Activated B cell treated with CpG ODN at 0.5 μM for 24 hours (primary cell): ENCODE results near the gene MTX1. TPM values are rescaled to one million over a fixed set of nuclear protein-coding genes. Genes with fewer than 3 reads are reported as not detected.

Experiments
- ATAC-seq: fragments of 200-7000 bp; cut with Tn5 transposase; one replicate; pipeline ENCODE4 v1.10.0; 2021; ENCODE audit warnings: low read depth, mild to moderate bottlenecking, moderate library complexity
- CTCF ChIA-PET: fragments of 350-600 bp; sonication (Branson Sonifier 250); formaldehyde crosslinking; loops from one replicate; lab custom pipeline; 2021; ENCODE audit warnings: antibody characterized with exemption; lab: Charles Lee
- POLR2A ChIA-PET: fragments of 350-600 bp; sonication (Branson Sonifier 250); formaldehyde crosslinking; loops from one replicate; lab custom pipeline; 2021; ENCODE audit warnings: antibody characterized with exemption; lab: Charles Lee
- DNase-seq: peaks from one replicate; pipeline ENCODE4 v3.0.0; 2022
- H3K27ac Mint-ChIP-seq: one replicate; pipeline ENCODE4 v1.8.0; 2020; ENCODE audit warnings: mixed read lengths
- H3K27me3 Mint-ChIP-seq: one replicate; pipeline ENCODE4 v1.8.0; 2021; ENCODE audit warnings: mixed read lengths
- H3K36me3 Mint-ChIP-seq: one replicate; pipeline ENCODE4 v1.8.0; 2021; ENCODE audit warnings: low read depth, mixed read lengths
- H3K4me1 Mint-ChIP-seq: one replicate; pipeline ENCODE4 v1.8.0; 2021; ENCODE audit warnings: mixed read lengths
- H3K4me3 Mint-ChIP-seq: one replicate; pipeline ENCODE4 v1.8.0; 2020; ENCODE audit warnings: mild to moderate bottlenecking, mixed read lengths
- H3K9me3 Mint-ChIP-seq: one replicate; pipeline ENCODE4 v1.8.0; 2020; ENCODE audit warnings: mixed read lengths
- intact Hi-C: fragments of 100-400 bp; cut with micrococcal nuclease; formaldehyde crosslinking; loops from one replicate; pipeline ENCODE4 v1.15.1; 2024
- total RNA-seq: library from RNA; stranded (reverse); gene quantifications from 2 replicates; pipeline ENCODE4 v1.2.3, GENCODE V29; 2022
- TF ChIP-seq, protein P1 (sequence below): fragments of 200-600 bp; IDR thresholded peaks from one replicate; pipeline ENCODE4 v1.8.0; 2022; ENCODE audit warnings: antibody characterized with exemption, mild to moderate bottlenecking

MTX1 gene
- total RNA-seq, 1 donor from 2014 or later: 36.7 TPM

DNA sequence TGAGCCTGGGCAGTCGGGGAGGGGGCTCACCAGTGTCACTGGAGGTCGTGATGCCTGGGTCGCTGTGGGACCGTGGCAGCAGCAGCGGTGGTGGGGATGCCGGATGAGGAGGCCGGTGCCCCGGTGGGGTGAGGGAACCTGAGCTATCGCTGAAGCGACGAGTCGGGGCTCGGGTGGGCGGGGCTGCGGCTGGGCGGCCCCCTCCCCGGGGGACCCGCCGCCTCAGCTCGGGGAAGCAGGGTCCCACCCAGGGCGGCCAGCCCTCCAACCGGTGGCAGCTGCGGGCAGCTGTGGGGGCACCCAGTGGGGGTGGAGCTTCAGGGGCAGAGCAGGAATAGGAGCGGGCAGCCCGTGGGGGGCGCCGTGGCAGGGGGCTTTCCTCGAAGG, 41.7 kb downstream of the MTX1 start:
- H3K4me1 Mint-ChIP-seq: peaks cover 23% of the 10 kb centered on the region
- ChIA-PET POLR2A (interaction anchor here (0.5 to 5.4 kb wide), 13 partner anchors 9 to 313 kb away, joined by 3 to 31 read pairs (median 7); partner anchors contain the start of genes ASH1L, CLK2, FDPS and MTX1), CTCF (interaction anchor here (0.8 to 4.0 kb wide), 21 partner anchors 9 to 479 kb away, joined by 3 to 79 read pairs (median 5); partner anchors contain the start of genes CLK2, FDPS, HCN3 and MTX1)
- TF ChIP-seq, protein P1, sequence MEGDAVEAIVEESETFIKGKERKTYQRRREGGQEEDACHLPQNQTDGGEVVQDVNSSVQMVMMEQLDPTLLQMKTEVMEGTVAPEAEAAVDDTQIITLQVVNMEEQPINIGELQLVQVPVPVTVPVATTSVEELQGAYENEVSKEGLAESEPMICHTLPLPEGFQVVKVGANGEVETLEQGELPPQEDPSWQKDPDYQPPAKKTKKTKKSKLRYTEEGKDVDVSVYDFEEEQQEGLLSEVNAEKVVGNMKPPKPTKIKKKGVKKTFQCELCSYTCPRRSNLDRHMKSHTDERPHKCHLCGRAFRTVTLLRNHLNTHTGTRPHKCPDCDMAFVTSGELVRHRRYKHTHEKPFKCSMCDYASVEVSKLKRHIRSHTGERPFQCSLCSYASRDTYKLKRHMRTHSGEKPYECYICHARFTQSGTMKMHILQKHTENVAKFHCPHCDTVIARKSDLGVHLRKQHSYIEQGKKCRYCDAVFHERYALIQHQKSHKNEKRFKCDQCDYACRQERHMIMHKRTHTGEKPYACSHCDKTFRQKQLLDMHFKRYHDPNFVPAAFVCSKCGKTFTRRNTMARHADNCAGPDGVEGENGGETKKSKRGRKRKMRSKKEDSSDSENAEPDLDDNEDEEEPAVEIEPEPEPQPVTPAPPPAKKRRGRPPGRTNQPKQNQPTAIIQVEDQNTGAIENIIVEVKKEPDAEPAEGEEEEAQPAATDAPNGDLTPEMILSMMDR: no peak
- H3K27me3 Mint-ChIP-seq: no peaks in the 10 kb centered on the region
- ATAC-seq (peak; percentile 12), DNase-seq (no peak)
- H3K36me3 Mint-ChIP-seq: no peaks in the 10 kb centered on the region
- peak overlapping the region; percentile 73 for H3K4me3 Mint-ChIP-seq
- H3K9me3 Mint-ChIP-seq: no peaks in the 10 kb centered on the region
- intact Hi-C loops: loop anchor here (1.0 to 10.0 kb wide), 5 partner anchors 58 to 805 kb away; partner anchors contain the start of genes FDPS, LAMTOR2 and UBQLN4
- H3K27ac Mint-ChIP-seq: no peak overlapping the region

DNA sequence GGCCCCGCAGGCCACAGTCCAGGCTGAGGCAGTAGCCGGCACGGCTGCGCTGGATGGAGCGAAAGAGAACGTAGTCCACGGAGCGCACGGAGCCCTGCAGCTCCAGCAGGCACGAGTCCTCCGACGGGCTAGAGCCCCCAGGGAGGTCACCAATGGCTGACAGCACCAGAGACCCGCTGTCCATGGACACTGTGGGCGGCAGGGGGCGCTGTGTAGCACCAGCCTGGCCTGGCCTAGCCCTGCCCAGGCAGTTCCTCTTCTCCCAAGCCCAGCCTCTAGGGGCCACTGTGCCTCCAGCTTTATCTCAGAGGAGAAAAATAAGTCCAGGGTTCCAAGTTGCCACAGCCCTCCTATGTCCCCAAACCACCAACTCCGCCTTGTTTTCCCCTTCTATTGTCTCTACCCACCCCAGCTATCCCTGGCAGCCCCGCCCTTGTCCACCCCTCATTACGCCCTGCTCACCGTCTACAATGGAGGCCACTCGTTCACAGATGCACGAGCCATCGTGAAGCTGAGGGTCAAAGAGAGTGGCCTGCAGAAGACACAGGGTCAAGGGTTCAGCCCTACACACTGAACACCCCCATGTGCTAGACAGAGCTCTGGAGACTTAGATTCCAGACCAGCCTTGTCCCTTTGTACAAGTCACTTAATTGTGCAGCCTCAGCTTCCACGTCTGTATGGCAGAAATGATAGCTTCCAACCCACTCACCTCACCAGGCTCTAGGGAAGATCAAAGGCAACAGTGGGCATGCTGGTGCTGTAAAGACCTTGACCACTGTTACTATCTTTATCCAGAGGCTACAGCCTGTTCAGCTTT, 42.3 kb downstream of the MTX1 start:
- Mint-ChIP-seq H3K36me3 (peaks cover 2% of the 10 kb centered on the region), H3K4me3 (peak overlapping the region; percentile 73), H3K9me3 (no peaks in the 10 kb centered on the region), H3K27ac (peak overlapping the region; percentile 39), H3K4me1 (peaks cover 29% of the 10 kb centered on the region), H3K27me3 (no peaks in the 10 kb centered on the region)
- POLR2A ChIA-PET: interaction anchor here (0.5 to 5.4 kb wide), 22 partner anchors 9 to 909 kb away, joined by 3 to 31 read pairs (median 5); partner anchors contain the start of genes ASH1L, CLK2, FDPS and MTX1
- peak; percentile 95 for DNase-seq
- CTCF ChIA-PET: interaction anchor here (0.6 to 4.0 kb wide), 33 partner anchors 10 to 478 kb away, joined by 3 to 79 read pairs (median 4); partner anchors contain the start of genes CLK2, FDPS, HCN3 and MTX1
- TF ChIP-seq, protein P1: peak; percentile 84
- peak; percentile 96 for ATAC-seq
- intact Hi-C loops: loop anchor here (1.0 to 10.0 kb wide), 5 partner anchors 57 to 804 kb away; partner anchors contain the start of genes FDPS, LAMTOR2 and UBQLN4

DNA sequence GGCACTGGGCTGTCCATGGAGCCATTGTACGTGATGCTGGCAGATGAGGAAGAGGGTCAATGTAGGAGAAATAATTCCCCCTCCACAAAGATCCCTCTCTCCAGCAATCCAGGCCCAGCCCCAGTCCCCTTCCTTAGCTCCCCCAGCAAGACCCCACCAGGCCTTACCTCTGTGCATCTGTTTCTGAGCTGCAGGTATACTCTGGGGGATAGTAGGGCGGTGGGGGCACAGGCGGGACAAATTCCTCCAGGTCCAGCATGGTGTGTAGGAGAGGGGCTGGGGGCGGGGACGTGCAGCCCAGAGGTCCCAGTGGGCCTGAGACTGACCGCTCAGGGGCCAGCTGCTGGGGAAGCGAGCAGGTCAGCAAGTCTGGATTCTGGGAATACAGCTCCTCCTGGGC, 43.1 kb downstream of the MTX1 start:
- H3K9me3 Mint-ChIP-seq: no peaks in the 10 kb centered on the region
- H3K27me3 Mint-ChIP-seq: no peaks in the 10 kb centered on the region
- ATAC-seq (no peak), DNase-seq (no peak)
- TF ChIP-seq, protein P1: no peak
- H3K4me3 Mint-ChIP-seq: no peak overlapping the region
- ChIA-PET CTCF (interaction anchor here (0.5 to 4.0 kb wide), 25 partner anchors 9 to 460 kb away, joined by 3 to 79 read pairs (median 4); partner anchors contain the start of genes CLK2, FDPS, RUSC1 and SCAMP3), POLR2A (interaction anchor here (0.5 to 5.4 kb wide), 16 partner anchors 9 to 757 kb away, joined by 3 to 31 read pairs (median 6); partner anchors contain the start of genes ASH1L, CLK2, FDPS and RUSC1)
- intact Hi-C loops: loop anchor here (10.0 kb wide), 1 partner anchor 803 kb away; the partner anchor contains the start of genes LAMTOR2 and UBQLN4
- no peak overlapping the region for H3K27ac Mint-ChIP-seq
- peaks cover 8% of the 10 kb centered on the region for H3K36me3 Mint-ChIP-seq
- H3K4me1 Mint-ChIP-seq: peaks cover 32% of the 10 kb centered on the region

DNA sequence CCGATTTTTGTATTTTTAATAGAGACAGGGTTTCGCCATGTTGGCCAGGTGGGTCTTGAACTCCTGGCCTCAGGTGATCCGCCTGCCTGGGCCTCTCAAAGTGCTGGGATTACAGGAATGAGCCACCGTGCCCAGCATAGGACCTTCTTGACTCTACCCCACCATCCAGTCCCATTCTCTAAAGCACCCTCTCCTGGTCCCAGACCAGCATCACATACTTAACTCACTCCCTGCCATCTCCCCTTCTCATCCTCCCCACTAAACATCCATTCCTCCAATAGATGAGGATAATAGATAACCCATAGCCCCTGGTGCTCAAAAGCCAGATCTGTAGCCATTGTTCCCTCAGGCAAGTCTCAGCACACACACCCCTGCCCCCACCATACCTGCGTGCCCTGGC, 44.7 kb downstream of the MTX1 start:
- H3K9me3 Mint-ChIP-seq: no peaks in the 10 kb centered on the region
- intact Hi-C loops: loop anchor here (10.0 kb wide), 1 partner anchor 802 kb away; the partner anchor contains the start of genes LAMTOR2 and UBQLN4

More for the DNA sequence above, 44.7 kb downstream of the MTX1 start:
- no peak overlapping the region for H3K27ac Mint-ChIP-seq
- POLR2A ChIA-PET: interaction anchor here (5.4 kb wide), 1 partner anchor 8 kb away, joined by 30 read pairs; the partner anchor contains the start of gene SCAMP3
- H3K27me3 Mint-ChIP-seq: no peaks in the 10 kb centered on the region
- no peak for DNase-seq
- ATAC-seq: no peak
- H3K36me3 Mint-ChIP-seq: peaks cover 23% of the 10 kb centered on the region
- H3K4me3 Mint-ChIP-seq: peak overlapping the region; percentile 26
- TF ChIP-seq, protein P1: no peak
- H3K4me1 Mint-ChIP-seq: peaks cover 34% of the 10 kb centered on the region
- CTCF ChIA-PET: no interaction called here
